SHP77 (cell line): Measurements from ENCODE around the gene GALNT10.
"Not testable (repeated sequence)": the region's sequence is repeated elsewhere in the genome, so short reads cannot be mapped to it uniquely, and the experiment has no call there.

Experiments
- DNase-seq, 2 experiments: peaks; one replicate each; lab custom pipeline; 2025; lab: John Stamatoyannopoulos, UW

The GALNT10 gene

GRCh38 chr5:154190595-154191304 is at the start of gene GALNT10:
GALNT10 (plus strand) TSS chr5:154190733; CDS start chr5:154190867, 134 bp downstream.
- peak in 1 of 2 experiments; percentile 44 for DNase-seq

GRCh38 chr5:154141745-154142221 is 48.8 kb upstream of the GALNT10 start:
- DNase-seq, result no peak

- no peak for DNase-seq
Measured at GRCh38 chr5:154143211-154143641, 47.3 kb upstream of the GALNT10 start.

- no peak for DNase-seq
Measured at GRCh38 chr5:154145268-154145667, 45.3 kb upstream of the GALNT10 start.

- DNase-seq, result no peak
Measured at GRCh38 chr5:154146409-154146808, 44.1 kb upstream of the GALNT10 start.

GRCh38 chr5:154147666-154148065 is 42.9 kb upstream of the GALNT10 start:
- DNase-seq, result no peak

- not testable (repeated sequence) for DNase-seq
Measured at GRCh38 chr5:154150471-154150870, 40.1 kb upstream of the GALNT10 start.

GRCh38 chr5:154157483-154158378 is 32.8 kb upstream of the GALNT10 start:
- no peak for DNase-seq

GRCh38 chr5:154158379-154158737 is 32.2 kb upstream of the GALNT10 start:
- DNase-seq, result no peak

GRCh38 chr5:154159343-154159742 is 31.2 kb upstream of the GALNT10 start:
- no peak for DNase-seq

GRCh38 chr5:154162539-154163151 is 27.9 kb upstream of the GALNT10 start:
- no peak for DNase-seq

- DNase-seq, result no peak
Measured at GRCh38 chr5:154163327-154164248, 26.9 kb upstream of the GALNT10 start.

- no peak for DNase-seq
Measured at GRCh38 chr5:154164249-154164581, 26.3 kb upstream of the GALNT10 start.

GRCh38 chr5:154165886-154166285 is 24.6 kb upstream of the GALNT10 start:
- no peak for DNase-seq

GRCh38 chr5:154166901-154167791 is 23.4 kb upstream of the GALNT10 start:
- no peak for DNase-seq

GRCh38 chr5:154168395-154168794 is 22.1 kb upstream of the GALNT10 start:
- no peak for DNase-seq

- no peak for DNase-seq
Measured at GRCh38 chr5:154172785-154173184, 17.7 kb upstream of the GALNT10 start.

GRCh38 chr5:154174091-154174490 is 16.4 kb upstream of the GALNT10 start:
- no peak for DNase-seq

GRCh38 chr5:154176181-154176580 is 14.4 kb upstream of the GALNT10 start:
- DNase-seq, result no peak

- DNase-seq, result no peak
Measured at GRCh38 chr5:154178661-154179060, 11.9 kb upstream of the GALNT10 start.
